Frontal cortex (tissue), 4 donors: Measurements from ENCODE around the gene LCE7A. TPM values are rescaled to one million over a fixed set of nuclear protein-coding genes. Genes with fewer than 3 reads are reported as not detected.

Experiments used
- DNase-seq, 2 donors: peaks; one replicate each; pipeline ENCODE4 v3.0.0; 2012; ENCODE audit warnings: low spot score in 2 of 2
- FAIRE-seq: peaks from 2 replicates; lab custom pipeline; 2012; peaks lifted over from hg19 to GRCh38; lab: Jason Lieb, UNC
- total RNA-seq: library from RNA; depleted of rRNA; stranded (reverse); fragments of >200 nt; gene quantifications from one replicate; pipeline ENCODE4 v1.2.3, GENCODE V29; 2014
- donor health status: control.
- donor health status: control.
- donor health status: control.

LCE7A gene
- total RNA-seq, 1 donor from 2014 or later = not detected

- no peak for FAIRE-seq
- DNase-seq = no peak
Observed at GRCh38 chr1:152879559-152880198, 19.9 kb downstream of the LCE7A start.

DNA sequence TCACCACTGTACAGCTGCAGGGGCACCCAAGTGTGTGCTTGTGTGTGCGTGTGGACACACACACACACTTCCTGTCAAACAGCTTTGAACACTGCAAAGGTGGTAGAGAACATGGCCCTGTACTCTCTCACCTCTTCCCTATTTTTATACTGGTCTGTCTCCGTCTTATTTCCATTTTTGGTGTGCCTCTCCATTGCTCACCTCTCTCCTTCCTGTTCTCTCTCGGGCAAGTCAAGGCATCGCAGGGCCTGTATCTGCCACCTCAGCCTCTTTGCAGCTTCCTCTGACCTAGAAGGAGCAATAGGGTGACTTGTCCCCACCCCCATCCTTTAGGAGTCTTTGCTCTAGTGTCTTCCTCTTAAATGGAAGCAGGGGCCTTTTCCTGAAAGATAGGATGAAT lies 20.5 kb downstream of the LCE7A start:
- no peak for FAIRE-seq
- DNase-seq = no peak

DNA sequence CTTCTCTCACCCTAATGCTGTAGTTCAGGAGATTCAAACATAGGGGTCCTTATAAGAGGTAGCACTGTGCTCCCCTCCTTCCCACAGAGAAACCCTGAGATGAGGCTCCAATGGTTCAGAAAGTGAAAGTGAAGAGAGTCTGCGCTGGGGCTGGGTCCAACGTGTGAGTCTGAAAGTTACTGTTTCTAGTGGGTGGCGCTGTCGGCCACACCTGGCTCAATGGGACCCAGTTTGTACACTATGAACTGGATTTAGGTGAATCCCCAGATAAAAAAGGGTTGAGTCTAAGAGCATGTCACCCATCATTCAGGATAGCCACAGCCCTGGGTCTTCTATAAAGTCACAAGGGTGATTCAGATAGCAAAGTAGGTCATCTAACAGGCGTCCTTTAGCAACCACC lies 21.1 kb downstream of the LCE7A start:
- FAIRE-seq (no peak), DNase-seq (no peak)

DNA sequence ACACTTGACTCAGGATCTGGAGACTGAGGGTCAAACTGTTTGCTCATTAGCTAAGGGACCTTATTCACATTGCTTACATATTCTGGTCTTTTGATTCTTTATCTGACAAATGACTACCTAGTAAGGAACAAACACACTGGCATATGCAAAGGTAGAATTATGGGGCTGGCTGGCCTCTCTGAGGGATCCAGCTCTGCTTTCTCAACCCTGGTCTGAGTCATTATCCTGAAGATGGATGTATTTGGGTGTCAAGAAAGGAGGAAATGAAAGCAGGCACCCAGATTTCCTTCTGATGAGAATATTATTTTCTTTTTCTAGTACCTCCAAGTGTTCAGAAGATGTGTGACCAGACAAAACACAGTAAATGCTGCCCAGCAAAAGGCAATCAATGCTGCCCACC lies 24.3 kb downstream of the LCE7A start:
- FAIRE-seq = no peak

DNA sequence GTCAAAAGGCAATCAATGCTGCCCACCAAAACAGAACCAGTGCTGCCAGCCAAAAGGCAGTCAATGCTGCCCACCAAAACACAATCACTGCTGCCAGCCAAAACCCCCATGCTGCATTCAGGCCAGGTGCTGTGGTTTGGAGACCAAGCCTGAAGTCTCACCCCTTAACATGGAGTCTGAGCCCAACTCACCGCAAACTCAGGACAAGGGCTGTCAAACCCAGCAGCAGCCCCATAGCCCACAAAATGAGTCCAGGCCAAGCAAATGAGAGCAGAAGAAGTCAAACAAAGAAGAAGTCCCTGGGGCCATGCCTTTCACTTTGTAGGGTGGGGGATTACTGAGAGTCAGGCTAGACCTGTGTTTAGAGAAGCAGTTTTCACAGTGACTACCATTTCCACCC lies 24.7 kb downstream of the LCE7A start:
- no peak for DNase-seq
- no peak for FAIRE-seq

More for the DNA sequence above, 24.3 kb downstream of the LCE7A start:
- DNase-seq = no peak

DNA sequence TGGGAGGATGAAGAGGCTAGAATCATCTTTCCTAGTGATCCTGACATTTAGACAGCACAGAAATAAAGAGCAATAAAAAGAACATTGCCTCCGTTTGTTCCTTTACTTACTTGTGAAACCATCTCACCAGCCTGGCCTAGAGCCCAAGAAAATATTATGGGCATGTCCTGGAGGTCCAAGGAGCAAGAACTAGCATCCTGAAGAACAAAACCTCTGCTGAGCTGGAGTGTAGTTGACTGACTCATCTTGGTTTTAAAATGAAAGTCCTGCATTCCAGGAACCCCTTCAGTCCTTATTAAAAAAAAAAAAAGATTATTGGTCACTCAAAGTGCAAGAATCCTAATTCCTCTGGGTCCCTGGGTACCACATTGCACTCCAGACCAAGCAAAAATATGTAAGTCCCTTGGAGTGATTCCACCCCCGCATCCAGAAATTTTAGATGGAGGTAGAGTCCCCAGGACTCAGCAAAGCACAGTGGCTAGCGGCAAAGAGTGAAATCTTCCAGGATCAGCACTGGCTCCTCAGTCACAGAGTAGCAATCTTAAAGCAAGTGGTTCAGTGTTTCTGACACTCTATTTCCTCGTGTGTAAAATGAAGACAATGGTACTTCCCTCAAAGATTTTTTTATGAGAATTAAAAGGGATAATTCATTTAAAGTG lies 25.3 kb downstream of the LCE7A start:
- DNase-seq (no peak), FAIRE-seq (no peak)

DNA sequence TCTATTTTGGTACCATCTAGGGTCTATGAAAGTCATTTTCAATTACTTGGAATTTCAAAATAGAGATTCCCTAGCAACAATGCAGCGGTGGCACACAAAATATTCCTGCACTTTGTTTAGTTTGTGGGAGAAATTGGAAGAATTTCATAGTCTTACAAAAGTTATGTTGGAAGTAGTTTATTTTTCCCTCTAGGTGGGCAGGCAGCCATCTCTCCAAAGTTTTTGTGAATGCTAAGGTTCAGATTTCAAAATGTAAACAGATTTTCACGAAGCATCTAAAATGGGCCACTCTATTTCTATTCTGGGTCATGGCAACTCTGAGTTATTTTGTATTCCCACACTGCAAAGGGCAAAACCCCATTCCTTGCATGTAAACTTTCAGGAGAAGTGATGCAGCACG lies 26.3 kb downstream of the LCE7A start:
- FAIRE-seq (no peak), DNase-seq (no peak)

DNA sequence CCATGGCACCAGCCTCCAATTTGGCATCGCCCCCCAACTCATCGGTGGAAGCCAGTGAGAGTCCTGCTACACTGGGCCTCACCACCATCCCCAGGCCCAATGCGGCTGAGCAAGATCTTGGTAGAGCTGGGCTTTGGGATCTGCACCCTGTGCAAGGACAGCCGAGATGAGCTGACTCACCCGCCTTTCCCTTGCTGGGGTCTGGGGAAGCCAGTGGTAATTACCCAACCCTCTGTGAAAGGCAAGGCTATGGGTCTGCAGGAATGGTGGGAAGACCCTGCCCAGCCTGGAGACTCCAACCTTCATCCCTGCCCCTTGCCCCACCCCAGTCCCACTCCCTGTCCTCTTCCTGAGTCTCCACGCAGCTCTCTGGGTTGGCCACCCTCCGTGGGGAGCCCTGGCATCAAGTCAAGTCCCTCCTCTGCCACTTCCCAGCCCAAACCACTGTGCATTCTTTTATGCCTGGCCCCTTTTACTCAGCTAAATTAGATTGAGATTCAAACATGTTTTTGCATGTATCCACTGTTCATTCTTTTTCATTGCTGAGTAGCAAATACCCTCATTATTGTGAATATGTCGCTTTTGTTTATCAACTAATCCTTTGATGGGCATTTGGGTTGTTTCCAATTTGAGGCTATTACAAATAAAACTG lies 27.1 kb downstream of the LCE7A start:
- DNase-seq = no peak
- no peak for FAIRE-seq

- DNase-seq (no peak), FAIRE-seq (no peak)
Observed at GRCh38 chr1:152888126-152888525, 28.3 kb downstream of the LCE7A start.

- FAIRE-seq (no peak), DNase-seq (no peak)
Observed at GRCh38 chr1:152899027-152899426, 39.2 kb downstream of the LCE7A start.

- FAIRE-seq = no peak
- DNase-seq = no peak
Observed at GRCh38 chr1:152899883-152900282, 40.1 kb downstream of the LCE7A start.

DNA sequence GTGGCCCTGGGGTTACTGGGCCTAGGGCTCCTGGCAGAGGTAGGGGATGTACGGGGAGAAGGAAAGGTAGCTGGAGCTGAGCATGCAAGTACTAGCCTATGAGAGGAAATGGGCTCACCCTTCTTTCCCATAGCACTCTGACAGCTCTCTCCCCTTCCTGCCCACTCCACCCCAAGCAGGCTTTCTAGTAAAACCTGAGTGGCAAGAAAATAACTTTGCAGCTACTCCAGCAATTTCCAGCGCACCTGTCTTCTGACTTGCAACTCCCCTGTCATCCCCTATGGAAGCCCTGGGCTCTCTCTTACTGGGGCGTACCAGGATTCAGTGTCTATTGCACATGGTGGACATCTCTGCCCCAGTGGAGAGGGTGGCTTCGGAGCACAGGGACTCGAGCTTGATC lies 41.8 kb downstream of the LCE7A start:
- FAIRE-seq (no peak), DNase-seq (no peak)

DNA sequence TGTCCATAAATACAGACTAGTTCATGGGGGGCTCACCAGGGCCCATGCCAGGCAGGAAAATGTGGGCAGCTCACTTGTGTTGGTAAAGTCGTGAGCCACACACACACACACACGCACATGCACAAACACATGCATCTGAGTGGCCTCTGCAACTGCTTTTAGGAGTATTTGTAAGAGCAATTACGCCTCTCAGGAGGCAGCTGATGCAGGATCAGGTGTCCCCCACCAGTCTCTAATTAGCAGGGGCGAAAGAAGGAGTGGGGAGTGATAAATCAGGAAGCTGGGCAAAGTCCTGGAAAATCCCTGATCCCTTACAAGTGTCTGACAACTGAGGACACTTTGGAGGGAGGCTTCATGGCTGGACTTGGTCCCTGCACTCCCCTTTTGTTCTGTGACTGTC lies 42.8 kb downstream of the LCE7A start:
- DNase-seq (no peak), FAIRE-seq (no peak)

GRCh38 chr1:152904688-152905440 lies 45.1 kb downstream of the LCE7A start:
- DNase-seq = no peak
- FAIRE-seq = no peak

- DNase-seq (no peak), FAIRE-seq (no peak)
Observed at GRCh38 chr1:152906023-152906565, 46.3 kb downstream of the LCE7A start.

GRCh38 chr1:152907686-152908601 lies 48.1 kb downstream of the LCE7A start, which contains the start of gene IVL:
TSS of gene IVL (plus strand) at chr1:152908546. CDS start at chr1:152909798, 1,252 bp downstream.
- no peak for DNase-seq
- no peak for FAIRE-seq

DNA sequence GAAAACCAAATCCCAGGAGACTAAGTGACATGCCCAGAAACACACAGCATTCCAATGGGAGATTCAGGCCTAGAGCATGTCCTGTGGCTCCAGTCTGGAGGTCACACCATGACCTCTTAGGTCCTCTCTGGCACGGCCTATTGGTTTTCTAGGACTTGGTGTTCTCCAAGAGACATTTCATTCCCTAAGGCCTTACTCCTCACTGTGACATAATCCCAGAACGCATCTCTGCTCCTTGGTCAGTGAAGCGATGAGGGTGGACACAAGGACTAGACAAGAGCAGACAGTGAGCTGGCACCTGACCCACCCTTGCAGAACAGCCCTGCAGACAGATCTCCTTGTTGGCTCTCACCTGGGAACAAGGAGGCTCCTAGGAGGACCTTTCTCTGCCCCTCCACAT lies 49.4 kb downstream of the LCE7A start:
- FAIRE-seq (no peak), DNase-seq (no peak)
